Activated CD8-positive, alpha-beta memory T cell treated with anti-CD3 and anti-CD28 coated beads, Interleukin-2, amount 50 U/mL, for 24 hours (primary cell): ENCODE data around the gene ARRDC2.
"Not testable (repeated sequence)": the region's sequence is repeated elsewhere in the genome, so short reads cannot be mapped to it uniquely, and the experiment has no call there.

Source experiments
- DNase-seq: peaks from one replicate; pipeline ENCODE4 v3.0.0-alpha.2; 2020; ENCODE audit errors: extremely low read depth

The ARRDC2 gene

DNA sequence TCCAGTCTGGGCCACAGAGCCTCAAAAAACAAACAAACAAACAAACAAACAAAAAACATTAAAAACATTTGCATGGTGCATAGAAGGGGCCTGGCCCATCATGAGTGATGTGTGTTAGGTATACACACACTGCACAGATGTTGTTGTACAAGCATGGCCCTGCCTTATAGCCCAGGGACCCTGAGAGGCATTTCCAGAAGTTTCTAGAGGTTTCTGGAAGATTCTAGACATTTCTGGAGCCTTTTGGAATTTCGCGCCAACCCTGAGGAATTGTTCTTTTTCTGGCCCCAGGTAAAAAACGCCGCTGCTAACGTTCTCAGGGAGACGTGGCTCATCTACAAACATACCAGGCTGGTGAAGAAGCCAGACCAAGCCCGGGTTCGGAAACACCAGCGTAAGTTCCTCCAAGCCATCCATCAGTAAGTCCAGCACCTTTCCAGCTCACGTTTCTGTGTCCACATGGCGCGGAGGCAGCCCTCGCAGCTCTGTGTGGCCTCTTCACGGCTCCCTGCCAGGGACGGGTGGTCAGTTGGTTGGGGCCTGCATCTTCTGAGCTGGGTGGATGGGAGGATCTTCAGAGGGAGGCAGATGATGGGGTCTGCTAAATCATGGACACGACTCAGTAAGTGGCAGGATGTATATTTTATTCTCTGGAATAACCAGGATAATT, 18.4 kb upstream of the ARRDC2 start:
- no peak for DNase-seq

- no peak for DNase-seq
These were observed 14.7 kb upstream of the ARRDC2 start for GRCh38 chr19:17993076-17993813.

- peak; percentile 68 for DNase-seq
These were observed 11.1 kb upstream of the ARRDC2 start for GRCh38 chr19:17996826-17997316.

DNA sequence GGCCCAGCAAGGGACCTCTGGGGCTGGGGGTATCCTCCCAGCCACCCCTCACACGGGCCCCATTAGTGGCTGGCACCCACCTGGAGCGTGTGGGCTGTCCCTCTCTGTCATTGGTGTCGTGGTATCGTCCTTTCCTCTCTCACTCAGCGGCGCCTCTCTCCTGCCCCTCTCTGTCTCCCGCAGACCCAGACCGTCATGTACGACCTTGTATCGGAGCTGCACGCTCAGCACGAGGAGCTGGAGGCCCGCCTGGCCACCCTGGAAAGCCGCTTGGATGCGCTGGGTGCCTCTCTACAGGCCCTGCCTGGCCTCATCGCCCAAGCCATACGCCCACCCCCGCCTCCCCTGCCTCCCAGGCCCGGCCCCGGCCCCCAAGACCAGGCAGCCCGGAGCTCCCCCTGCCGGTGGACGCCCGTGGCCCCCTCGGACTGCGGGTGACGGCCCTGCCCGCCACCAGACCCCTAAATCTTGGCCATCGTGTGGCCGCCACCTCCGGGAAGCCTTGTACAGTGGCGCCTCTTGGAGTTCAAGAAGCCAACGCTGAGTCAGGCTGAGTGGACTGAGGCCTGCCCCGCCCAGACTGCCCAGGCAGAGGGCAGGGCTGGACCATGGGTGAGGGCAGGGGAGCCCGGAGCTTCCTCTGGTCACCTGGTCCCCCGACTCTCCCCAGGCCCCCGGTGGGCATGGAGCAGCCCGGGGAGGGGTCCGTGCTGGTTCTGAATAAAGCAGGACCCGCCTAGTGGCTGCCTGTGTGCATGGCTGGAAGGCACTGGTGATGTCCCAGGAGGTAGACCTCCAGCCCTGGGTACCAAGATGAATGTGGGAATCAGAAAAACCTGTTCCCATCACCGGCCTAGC, 9.8 kb upstream of the ARRDC2 start:
- no peak for DNase-seq

GRCh38 chr19:17998827-17999150, 9.2 kb upstream of the ARRDC2 start:
- DNase-seq: no peak

- DNase-seq: no peak
These were observed 8.1 kb upstream of the ARRDC2 start for GRCh38 chr19:17999684-18000479.

- no peak for DNase-seq
These were observed 7.5 kb upstream of the ARRDC2 start for GRCh38 chr19:18000480-18000914.

GRCh38 chr19:18000915-18001776, 6.8 kb upstream of the ARRDC2 start:
- peak; percentile 76 for DNase-seq

GRCh38 chr19:18001777-18002345, 6.1 kb upstream of the ARRDC2 start:
- no peak for DNase-seq

DNA sequence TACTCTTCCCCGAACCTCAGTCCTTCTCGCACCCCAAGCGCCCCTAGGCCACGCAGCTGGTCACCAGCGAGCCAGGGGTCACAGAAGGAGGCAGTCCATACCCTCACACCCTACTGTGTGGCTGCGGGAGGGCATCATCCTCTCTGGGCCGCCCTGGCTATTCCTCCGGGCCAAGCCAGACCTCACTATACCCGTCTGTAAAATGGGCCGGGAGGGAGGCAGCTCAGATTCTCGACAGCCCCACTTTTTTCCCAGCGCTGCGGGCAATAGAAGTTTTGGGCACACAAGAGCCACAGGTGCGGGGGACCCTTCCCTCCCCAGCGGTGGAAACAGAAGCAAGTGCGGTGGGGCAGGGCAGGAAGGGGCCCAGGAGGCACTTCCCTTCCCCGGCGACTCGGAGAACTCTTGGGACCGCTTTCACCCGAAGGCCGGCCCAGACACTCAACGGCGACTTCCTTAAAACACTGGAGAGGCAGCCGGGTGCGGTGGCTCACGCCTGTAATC, 5.6 kb upstream of the ARRDC2 start:
- no peak for DNase-seq

- DNase-seq: not testable (repeated sequence)
These were observed 2.2 kb upstream of the ARRDC2 start for GRCh38 chr19:18005750-18006149.

DNA sequence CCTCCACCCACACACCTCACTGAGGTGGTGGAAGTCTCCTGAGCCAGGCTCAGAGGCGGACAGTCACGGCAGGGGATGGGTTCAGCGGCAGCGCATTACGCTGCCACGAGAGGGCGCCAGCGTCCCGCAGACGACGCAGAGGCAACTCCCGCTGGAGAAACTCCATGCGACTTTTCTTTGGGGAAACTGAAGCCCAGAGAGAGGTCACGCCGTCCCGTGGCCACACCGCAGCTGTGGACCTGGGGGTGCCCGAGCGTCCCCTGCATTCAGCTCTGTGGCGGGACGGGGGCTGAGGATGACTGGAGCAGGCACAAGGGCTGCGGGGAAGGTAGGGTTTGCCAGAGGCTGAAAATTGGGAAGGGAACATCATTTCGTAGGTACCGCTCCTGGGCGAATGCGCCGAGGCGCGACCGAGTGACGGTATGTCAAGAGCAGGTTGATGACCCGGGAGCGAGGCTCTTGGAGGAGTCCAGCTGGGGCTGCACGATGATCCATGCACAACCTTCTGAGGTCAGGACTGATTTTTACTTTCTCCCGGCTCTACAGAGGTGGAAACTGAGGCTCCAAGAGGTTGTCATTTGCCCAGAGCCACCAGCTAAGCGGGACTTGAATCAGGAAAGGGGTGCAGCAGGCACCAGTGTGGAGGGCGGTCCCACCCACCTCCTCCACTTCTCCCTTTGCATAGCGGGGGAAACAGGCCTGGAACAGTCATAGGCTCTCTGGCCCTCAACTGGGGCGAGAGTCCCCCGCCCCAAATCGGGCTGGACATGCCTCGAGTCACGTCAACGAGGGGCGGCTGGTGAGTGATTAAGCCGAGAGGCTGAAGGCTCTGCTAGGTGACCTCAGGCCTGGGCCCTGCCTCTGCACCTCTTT, 690 bp upstream of the ARRDC2 start:
- no peak for DNase-seq

GRCh38 chr19:18008814-18009213, 844 bp downstream of the ARRDC2 start:
- no peak for DNase-seq

GRCh38 chr19:18009412-18010066, 1.6 kb downstream of the ARRDC2 start:
- DNase-seq: no peak

DNA sequence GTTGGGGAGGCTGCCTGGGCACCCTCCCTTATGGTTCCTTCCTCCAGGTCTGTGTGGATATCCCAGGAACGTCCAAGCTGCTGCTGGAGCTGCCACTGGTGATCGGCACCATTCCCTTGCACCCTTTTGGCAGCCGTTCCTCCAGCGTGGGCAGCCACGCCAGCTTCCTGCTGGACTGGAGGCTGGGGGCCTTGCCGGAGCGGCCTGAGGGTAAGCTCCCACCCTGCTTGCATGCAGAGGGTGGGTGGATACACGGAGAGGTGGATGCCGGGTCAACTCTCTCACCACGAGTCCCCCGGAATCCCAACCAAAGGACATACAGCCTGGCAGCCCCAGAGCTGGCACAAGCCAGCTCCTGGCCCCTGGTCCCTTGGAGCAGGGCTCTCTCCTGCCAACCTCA, 2.2 kb downstream of the ARRDC2 start:
- DNase-seq: no peak

GRCh38 chr19:18013210-18014111, 5.5 kb downstream of the ARRDC2 start:
- DNase-seq: no peak

DNA sequence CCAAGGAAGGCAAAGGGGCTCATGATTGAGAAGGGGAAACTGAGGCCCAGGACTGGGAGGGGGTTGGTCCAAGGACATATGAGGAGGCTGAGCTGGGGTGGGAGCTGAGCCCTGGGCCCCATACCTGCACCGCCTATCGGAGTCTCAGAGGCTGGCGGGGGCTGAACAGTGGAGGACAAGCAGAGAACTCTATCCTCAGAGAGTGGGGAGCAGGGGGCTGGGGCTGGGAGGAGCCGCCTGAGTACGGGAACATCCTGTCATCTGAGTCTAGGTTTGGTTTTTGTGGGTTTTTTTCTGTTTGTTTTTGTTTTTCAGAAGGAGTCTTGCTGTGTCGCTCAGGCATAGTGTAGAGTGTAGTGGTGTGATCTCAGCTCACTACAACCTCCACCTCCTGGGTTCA, 6.2 kb downstream of the ARRDC2 start:
- DNase-seq: no peak
